Ovary (tissue), 3 donors: ENCODE data around the gene EMILIN2.

Experiments used
- CTCF ChIP-seq, 3 donors: fragments of 450-650 bp in 2 of 3; fragments of 200-600 bp in 1 of 3; IDR thresholded peaks; one replicate each; pipeline versions ENCODE4 v1.5.1 to v1.8.0; 2016 to 2022; ENCODE audit warnings: antibody characterized with exemption in 3 of 3, mild to moderate bottlenecking in 1 of 3
- EP300 ChIP-seq: sonication (generic); formaldehyde crosslinking; IDR thresholded peaks from one replicate; pipeline ENCODE4 v1.6.1; 2017; ENCODE audit warnings: antibody characterized with exemption
- POLR2A ChIP-seq: fragments of 450-650 bp; IDR thresholded peaks from one replicate; pipeline ENCODE4 v1.6.1; 2017; ENCODE audit warnings: antibody characterized with exemption, mild to moderate bottlenecking, moderate library complexity
- donor health status: DM: no; HTN: no; CAD: no.

GRCh38 chr18:2948038-2948437 is 101.2 kb downstream of the EMILIN2 start:
- TF ChIP-seq CTCF (IDR thresholded peaks at IDR 0.05) (peak in 2 of 3 donors; percentile 17 to 43), POLR2A (no peak), EP300 (no peak)
